ENCODE data around the gene DCAF15.

- TF ChIP-seq CTCF (IDR thresholded peaks at IDR 0.05) (no peak), POLR2A (IDR thresholded peaks at IDR 0.05) (no peak)
Observed at GRCh38 chr19:13968999-13969398, 16.7 kb downstream of the DCAF15 start.
